GM13976 (cell line): Measurements from ENCODE around the gene HIP1.

ENCODE experiments used
- DNase-seq: peaks from one replicate; pipeline ENCODE4 v3.0.0; 2012; ENCODE audit warnings: low spot score
- CTCF ChIP-seq: IDR thresholded peaks from 2 replicates; pipeline ENCODE4 v1.5.1; 2012; ENCODE audit warnings: borderline replicate concordance, mild to moderate bottlenecking; ENCODE audit not compliant: insufficient read depth; ENCODE audit errors: extremely low read depth, missing control alignments, control extremely low read depth
- in situ Hi-C: fragments of 300-500 bp; cut with MboI; formaldehyde crosslinking; loops from one replicate; pipeline ENCODE4 v1.12.0; 2022; ENCODE audit warnings: low sequenced_read_pairs, mixed read lengths, inconsistent platforms; ENCODE audit not compliant: unreplicated experiment

The HIP1 gene

DNA sequence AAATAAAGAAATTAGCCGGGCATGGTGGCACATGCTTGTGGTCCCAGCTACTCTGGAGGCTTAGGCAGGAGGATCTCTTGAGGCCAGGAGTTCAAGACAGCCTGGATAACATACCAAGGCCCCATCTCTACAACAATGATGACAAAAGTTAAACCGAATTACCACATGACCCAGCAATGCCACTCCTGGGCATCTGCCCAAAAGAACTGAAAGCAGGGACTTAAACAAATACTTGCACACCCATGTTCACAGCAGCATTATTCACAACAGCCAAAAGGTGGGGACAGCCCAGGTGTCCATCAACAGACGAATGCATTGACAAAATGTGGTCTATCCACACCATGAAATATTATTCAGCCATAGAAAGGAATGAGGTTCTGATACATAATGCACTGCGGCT lies 83.9 kb downstream of the HIP1 start:
- in situ Hi-C loops, result no loop called here
- DNase-seq, result no peak
- TF ChIP-seq CTCF, result no peak

- TF ChIP-seq CTCF, result no peak
- no peak for DNase-seq
- in situ Hi-C loops, result no loop called here
These were observed 85.1 kb downstream of the HIP1 start for GRCh38 chr7:75653651-75654050.

DNA sequence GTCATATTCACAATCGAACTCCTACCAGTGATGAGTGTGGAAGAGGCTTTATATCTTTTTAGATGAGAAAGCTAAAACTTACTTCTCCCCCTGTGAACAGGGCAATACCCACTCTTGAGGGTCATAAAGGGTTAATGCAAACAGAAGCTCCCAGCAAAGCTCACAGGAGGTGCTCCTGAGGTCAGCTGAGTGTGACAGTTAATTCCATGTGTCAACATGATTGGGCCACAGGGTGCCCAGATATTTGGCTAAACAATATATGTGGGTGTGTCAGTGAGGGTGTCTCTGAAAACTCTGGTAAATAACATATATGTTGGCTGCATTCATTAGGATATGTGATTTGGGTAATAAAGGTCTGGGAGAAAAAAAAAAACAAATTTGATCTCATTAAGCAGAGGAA lies 86.0 kb downstream of the HIP1 start:
- no peak for TF ChIP-seq CTCF
- in situ Hi-C loops, result no loop called here
- no peak for DNase-seq

DNA sequence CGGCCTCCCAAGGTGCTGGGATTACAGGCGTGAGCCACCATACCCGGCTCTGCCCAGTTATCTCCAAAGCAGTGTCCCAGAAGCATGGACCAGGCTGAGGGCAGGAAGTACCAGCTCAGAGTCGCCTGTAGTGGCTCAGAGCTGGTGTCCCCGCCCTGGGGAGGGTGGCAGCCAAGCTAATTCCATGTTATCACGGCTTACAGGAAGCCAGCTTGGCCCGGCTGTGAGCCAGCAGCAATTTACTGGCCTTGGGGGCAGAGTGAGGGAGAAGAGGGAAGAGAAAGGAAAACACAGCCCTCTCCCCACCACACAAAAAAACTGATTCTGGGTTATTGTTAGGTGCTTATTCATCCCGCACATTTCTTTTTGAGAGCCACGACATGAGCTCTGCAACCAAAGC lies 88.1 kb downstream of the HIP1 start:
- TF ChIP-seq CTCF, result no peak
- in situ Hi-C loops, result no loop called here
- DNase-seq, result no peak

DNA sequence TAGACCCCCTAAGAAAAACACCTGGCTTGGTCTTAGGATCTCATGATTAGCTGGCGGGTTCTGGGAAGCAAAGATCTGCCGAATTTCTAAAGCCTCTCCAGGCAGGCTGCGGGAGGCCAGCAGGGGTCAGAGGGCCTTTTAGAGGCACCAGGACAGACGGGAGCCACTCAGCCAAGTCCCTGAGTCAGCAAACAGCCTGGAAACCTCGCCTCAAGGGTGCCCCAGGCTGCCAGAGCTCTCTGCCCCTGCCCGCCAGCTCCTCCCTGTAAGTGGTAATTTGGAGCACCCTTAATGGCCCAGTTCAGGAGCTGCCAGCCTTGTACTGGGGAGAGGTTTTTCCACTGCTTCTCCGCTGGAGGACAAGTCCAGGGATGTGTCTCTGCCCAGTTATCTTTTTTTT lies 88.7 kb downstream of the HIP1 start:
- DNase-seq, result no peak
- in situ Hi-C loops, result no loop called here
- no peak for TF ChIP-seq CTCF

DNA sequence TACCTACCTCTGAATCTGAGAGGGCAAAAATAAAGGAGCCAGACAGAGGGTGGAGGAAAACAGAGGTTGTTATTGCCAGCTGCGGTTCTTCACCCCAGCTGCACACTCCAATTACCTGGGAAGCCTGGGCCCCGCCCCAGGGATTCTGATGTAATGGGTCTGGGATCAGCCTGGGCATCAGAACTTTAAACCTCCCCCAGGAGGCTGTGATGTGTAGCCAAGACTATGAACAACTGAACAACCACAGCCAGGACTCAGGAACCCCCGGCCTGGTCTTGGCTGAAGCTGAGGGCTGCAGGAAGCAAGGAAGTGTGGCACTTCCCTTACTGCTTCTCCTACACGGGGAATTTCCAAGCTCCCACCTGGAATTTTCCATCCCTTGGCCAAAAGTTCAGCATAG lies 89.3 kb downstream of the HIP1 start:
- no peak for TF ChIP-seq CTCF
- DNase-seq, result no peak
- in situ Hi-C loops, result no loop called here
